Measurements from ENCODE around the gene LIPT2. TPM values are rescaled to one million over a fixed set of nuclear protein-coding genes. Genes with fewer than 3 reads are reported as not detected.

The LIPT2 gene
- total and polyA plus RNA-seq, 4 donors: 2.3 to 7.9 (median 5.9) TPM

GRCh38 chr11:74462009-74462408 is 31.5 kb downstream of the LIPT2 start:
- Histone ChIP-seq H3K36me3 (ENCODE audit: control insufficient read depth in 4 of 4, insufficient read depth in 3 of 4, low read depth in 1 of 4, low read length in 3 of 4) (peaks cover 0 to 4% (median 2%) of the 10 kb centered on the region in 4 donors), H3K9me3 (ENCODE audit: control insufficient read depth in 4 of 4, low read length in 3 of 4) (no peaks in the 10 kb centered on the region), H3K4me3 (ENCODE audit: low read depth in 1 of 3, low read length in 3 of 3) (peak overlapping the region in 2 of 3 donors; percentile 25 to 52), H3K27ac (ENCODE audit: low read depth in 1 of 2, low read length in 2 of 2) (peak overlapping the region; percentile 66 to 68), H3K4me1 (ENCODE audit: control insufficient read depth in 4 of 4, insufficient read depth in 4 of 4, low read length in 3 of 4) (peaks cover 0 to 30% (median 7%) of the 10 kb centered on the region in 4 donors), H3K9ac (ENCODE audit: low read depth in 1 of 2, low read length in 2 of 2) (peak overlapping the region; percentile 2 to 77), H3K27me3 (ENCODE audit: control insufficient read depth in 4 of 4, insufficient read depth in 4 of 4, low read length in 3 of 4) (no peaks in the 10 kb centered on the region)
- peak; percentile 71 for DNase-seq (ENCODE audit: low spot score)
- TF ChIP-seq JUND (IDR thresholded peaks at IDR 0.05): peak in 1 of 2 donors; percentile 25
- TF ChIP-seq, protein P1, sequence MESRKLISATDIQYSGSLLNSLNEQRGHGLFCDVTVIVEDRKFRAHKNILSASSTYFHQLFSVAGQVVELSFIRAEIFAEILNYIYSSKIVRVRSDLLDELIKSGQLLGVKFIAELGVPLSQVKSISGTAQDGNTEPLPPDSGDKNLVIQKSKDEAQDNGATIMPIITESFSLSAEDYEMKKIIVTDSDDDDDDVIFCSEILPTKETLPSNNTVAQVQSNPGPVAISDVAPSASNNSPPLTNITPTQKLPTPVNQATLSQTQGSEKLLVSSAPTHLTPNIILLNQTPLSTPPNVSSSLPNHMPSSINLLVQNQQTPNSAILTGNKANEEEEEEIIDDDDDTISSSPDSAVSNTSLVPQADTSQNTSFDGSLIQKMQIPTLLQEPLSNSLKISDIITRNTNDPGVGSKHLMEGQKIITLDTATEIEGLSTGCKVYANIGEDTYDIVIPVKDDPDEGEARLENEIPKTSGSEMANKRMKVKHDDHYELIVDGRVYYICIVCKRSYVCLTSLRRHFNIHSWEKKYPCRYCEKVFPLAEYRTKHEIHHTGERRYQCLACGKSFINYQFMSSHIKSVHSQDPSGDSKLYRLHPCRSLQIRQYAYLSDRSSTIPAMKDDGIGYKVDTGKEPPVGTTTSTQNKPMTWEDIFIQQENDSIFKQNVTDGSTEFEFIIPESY (IDR thresholded peaks at IDR 0.05): peak; percentile 24
- no peak for TF ChIP-seq FOXA2 (IDR thresholded peaks at IDR 0.05)
- peak; percentile 64 for TF ChIP-seq SP1 (IDR thresholded peaks at IDR 0.05)
- TF ChIP-seq RAD21 (IDR thresholded peaks at IDR 0.05): peak in 1 of 2 donors; percentile 33
- TF ChIP-seq, protein P2, sequence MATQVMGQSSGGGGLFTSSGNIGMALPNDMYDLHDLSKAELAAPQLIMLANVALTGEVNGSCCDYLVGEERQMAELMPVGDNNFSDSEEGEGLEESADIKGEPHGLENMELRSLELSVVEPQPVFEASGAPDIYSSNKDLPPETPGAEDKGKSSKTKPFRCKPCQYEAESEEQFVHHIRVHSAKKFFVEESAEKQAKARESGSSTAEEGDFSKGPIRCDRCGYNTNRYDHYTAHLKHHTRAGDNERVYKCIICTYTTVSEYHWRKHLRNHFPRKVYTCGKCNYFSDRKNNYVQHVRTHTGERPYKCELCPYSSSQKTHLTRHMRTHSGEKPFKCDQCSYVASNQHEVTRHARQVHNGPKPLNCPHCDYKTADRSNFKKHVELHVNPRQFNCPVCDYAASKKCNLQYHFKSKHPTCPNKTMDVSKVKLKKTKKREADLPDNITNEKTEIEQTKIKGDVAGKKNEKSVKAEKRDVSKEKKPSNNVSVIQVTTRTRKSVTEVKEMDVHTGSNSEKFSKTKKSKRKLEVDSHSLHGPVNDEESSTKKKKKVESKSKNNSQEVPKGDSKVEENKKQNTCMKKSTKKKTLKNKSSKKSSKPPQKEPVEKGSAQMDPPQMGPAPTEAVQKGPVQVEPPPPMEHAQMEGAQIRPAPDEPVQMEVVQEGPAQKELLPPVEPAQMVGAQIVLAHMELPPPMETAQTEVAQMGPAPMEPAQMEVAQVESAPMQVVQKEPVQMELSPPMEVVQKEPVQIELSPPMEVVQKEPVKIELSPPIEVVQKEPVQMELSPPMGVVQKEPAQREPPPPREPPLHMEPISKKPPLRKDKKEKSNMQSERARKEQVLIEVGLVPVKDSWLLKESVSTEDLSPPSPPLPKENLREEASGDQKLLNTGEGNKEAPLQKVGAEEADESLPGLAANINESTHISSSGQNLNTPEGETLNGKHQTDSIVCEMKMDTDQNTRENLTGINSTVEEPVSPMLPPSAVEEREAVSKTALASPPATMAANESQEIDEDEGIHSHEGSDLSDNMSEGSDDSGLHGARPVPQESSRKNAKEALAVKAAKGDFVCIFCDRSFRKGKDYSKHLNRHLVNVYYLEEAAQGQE (IDR thresholded peaks at IDR 0.05): peak; percentile 59
- TF ChIP-seq, protein P3, sequence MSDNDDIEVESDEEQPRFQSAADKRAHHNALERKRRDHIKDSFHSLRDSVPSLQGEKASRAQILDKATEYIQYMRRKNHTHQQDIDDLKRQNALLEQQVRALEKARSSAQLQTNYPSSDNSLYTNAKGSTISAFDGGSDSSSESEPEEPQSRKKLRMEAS (IDR thresholded peaks at IDR 0.05): peak; percentile 17
- TF ChIP-seq NR2F2 (IDR thresholded peaks at IDR 0.05): peak; percentile 61
- no peak for TF ChIP-seq HNF4G (IDR thresholded peaks at IDR 0.05)
- TF ChIP-seq GABPA (IDR thresholded peaks at IDR 0.05 in 1 of 2, conservative IDR thresholded peaks at IDR 0.05 in 1 of 2): peak; percentile 30 to 62
- peak; percentile 44 for TF ChIP-seq YY1 (IDR thresholded peaks at IDR 0.05)
- TF ChIP-seq HNF4A (conservative IDR thresholded peaks at IDR 0.05): peak in 1 of 2 donors; percentile 60
- TF ChIP-seq ATF3 (IDR thresholded peaks at IDR 0.05): peak; percentile 28
- TF ChIP-seq FOXA1 (IDR thresholded peaks at IDR 0.05): no peak
- TF ChIP-seq EGR1 (IDR thresholded peaks at IDR 0.05; ENCODE audit: low read depth in 2 of 2): no peak
- peak; percentile 43 to 70 for TF ChIP-seq RXRA (IDR thresholded peaks at IDR 0.05)
- 36% methylated on average over 2 of the region's 2 CpGs for WGBS

- H3K9me3 ChIP-seq (ENCODE audit: control insufficient read depth in 4 of 4, low read length in 3 of 4): no peaks in the 10 kb centered on the region
- H3K9ac ChIP-seq (ENCODE audit: low read depth in 1 of 2, low read length in 2 of 2): no peak overlapping the region
- peak overlapping the region in 1 of 2 donors; percentile 25 for H3K27ac ChIP-seq (ENCODE audit: low read depth in 1 of 2, low read length in 2 of 2)
- peaks cover 0 to 27% (median 6%) of the 10 kb centered on the region in 4 donors for H3K4me1 ChIP-seq (ENCODE audit: control insufficient read depth in 4 of 4, insufficient read depth in 4 of 4, low read length in 3 of 4)
- H3K27me3 ChIP-seq (ENCODE audit: control insufficient read depth in 4 of 4, insufficient read depth in 4 of 4, low read length in 3 of 4): no peaks in the 10 kb centered on the region
- TF ChIP-seq, protein P1 (IDR thresholded peaks at IDR 0.05): no peak
- TF ChIP-seq YY1 (IDR thresholded peaks at IDR 0.05) (no peak), HNF4G (IDR thresholded peaks at IDR 0.05) (no peak)
- peaks cover 0 to 6% (median 2%) of the 10 kb centered on the region in 4 donors for H3K36me3 ChIP-seq (ENCODE audit: control insufficient read depth in 4 of 4, insufficient read depth in 3 of 4, low read depth in 1 of 4, low read length in 3 of 4)
- 78% methylated on average over 2 of the region's 2 CpGs for WGBS
- DNase-seq (ENCODE audit: low spot score): no peak
- no peak overlapping the region for H3K4me3 ChIP-seq (ENCODE audit: low read depth in 1 of 3, low read length in 3 of 3)
Measured at GRCh38 chr11:74460481-74461154, 32.9 kb downstream of the LIPT2 start.
